ENCODE data around the gene GPR78.
A peak's percentile ranks its signal among the peaks of the same experiment; 100 is the strongest.

GRCh38 chr4:8594097-8595038 is 14.2 kb downstream of the GPR78 start:
- TF ChIP-seq CTCF (IDR thresholded peaks at IDR 0.05) (peak; percentile 39 to 61 (median 55)), POLR2A (IDR thresholded peaks at IDR 0.05) (no peak)
